MCF 10A (cell line): ENCODE measurements around the gene HRH4. TPM values are rescaled to one million over a fixed set of nuclear protein-coding genes. Genes with fewer than 3 reads are reported as not detected.

Source experiments
- BruUV-seq: library from RNA; stranded (reverse); fragments of 400-500 nt; replicated peaks from 2 replicates; lab custom pipeline; 2021; lab: Mats Ljungman, UMichigan
- CTCF ChIA-PET: fragments of 300-600 bp; sonication (Branson Sonifier 250); formaldehyde crosslinking; extraction: SDS; loops from one replicate; lab custom pipeline; 2021; ENCODE audit warnings: antibody characterized with exemption, inconsistent platforms; lab: Yijun Ruan, JAX
- POLR2A ChIA-PET: fragments of 300-600, 350-650 bp; sonication (Branson Sonifier 250); formaldehyde crosslinking; extraction: SDS; loops from one replicate; lab custom pipeline; 2020; ENCODE audit warnings: antibody characterized with exemption, inconsistent platforms; lab: Yijun Ruan, JAX
- DNase-seq: peaks from one replicate; pipeline ENCODE4 v3.0.0-alpha.2; 2018; ENCODE audit not compliant: unreplicated experiment
- H3K27ac Mint-ChIP-seq: one replicate; pipeline ENCODE4 v1.8.0; 2022; ENCODE audit warnings: mild to moderate bottlenecking, low read depth, mixed read lengths; ENCODE audit not compliant: unreplicated experiment
- H3K27me3 Mint-ChIP-seq: one replicate; pipeline ENCODE4 v1.8.0; 2022; ENCODE audit warnings: mixed read lengths; ENCODE audit not compliant: insufficient read depth, unreplicated experiment
- H3K36me3 Mint-ChIP-seq: one replicate; pipeline ENCODE4 v1.8.0; 2022; ENCODE audit warnings: mild to moderate bottlenecking, moderate library complexity, mixed read lengths; ENCODE audit not compliant: insufficient read depth, unreplicated experiment
- H3K4me1 Mint-ChIP-seq: one replicate; pipeline ENCODE4 v1.8.0; 2022; ENCODE audit warnings: mixed read lengths; ENCODE audit not compliant: insufficient read depth, unreplicated experiment
- H3K4me3 Mint-ChIP-seq: one replicate; pipeline ENCODE4 v1.8.0; 2022; ENCODE audit warnings: mild to moderate bottlenecking, moderate library complexity, mixed read lengths; ENCODE audit not compliant: unreplicated experiment
- H3K9me3 Mint-ChIP-seq: one replicate; pipeline ENCODE4 v1.8.0; 2022; ENCODE audit warnings: mixed read lengths; ENCODE audit not compliant: unreplicated experiment
- intact Hi-C: fragments of 100-400 bp; cut with micrococcal nuclease; formaldehyde crosslinking; loops from 2 replicates; pipeline ENCODE4 v1.14.1; 2022
- total RNA-seq: library from RNA; stranded (reverse); gene quantifications from 2 replicates; pipeline ENCODE4 v1.2.3, GENCODE V29; 2022
- TF ChIP-seq, protein P1 (sequence below): fragments of 200-600 bp; IDR thresholded peaks from one replicate; pipeline ENCODE4 v1.8.0; 2022; ENCODE audit warnings: antibody characterized with exemption, mild to moderate bottlenecking; ENCODE audit not compliant: unreplicated experiment

Gene HRH4
- total RNA-seq, 1 experiment from 2014 or later, result 0.16 TPM

DNA sequence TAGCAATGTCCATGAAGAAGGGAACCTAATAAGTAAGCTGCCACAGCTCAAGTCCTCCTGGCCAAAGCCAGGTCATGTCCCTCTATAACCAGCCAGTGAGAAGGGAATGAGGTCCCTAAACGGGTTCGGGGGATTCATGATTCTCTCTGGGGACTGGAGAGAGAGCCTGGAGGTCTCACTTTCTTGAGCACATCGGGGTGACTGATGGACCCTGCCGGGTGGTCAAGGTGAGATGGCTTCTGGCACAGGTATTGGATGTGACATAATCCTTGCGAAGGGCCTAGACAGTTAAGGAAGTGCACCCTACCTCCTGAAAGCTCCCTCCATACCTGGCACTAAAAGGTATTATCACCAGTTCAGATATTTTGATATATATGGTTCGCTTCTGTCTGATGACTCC lies 45.7 kb downstream of the HRH4 start:
- TF ChIP-seq, protein P1, sequence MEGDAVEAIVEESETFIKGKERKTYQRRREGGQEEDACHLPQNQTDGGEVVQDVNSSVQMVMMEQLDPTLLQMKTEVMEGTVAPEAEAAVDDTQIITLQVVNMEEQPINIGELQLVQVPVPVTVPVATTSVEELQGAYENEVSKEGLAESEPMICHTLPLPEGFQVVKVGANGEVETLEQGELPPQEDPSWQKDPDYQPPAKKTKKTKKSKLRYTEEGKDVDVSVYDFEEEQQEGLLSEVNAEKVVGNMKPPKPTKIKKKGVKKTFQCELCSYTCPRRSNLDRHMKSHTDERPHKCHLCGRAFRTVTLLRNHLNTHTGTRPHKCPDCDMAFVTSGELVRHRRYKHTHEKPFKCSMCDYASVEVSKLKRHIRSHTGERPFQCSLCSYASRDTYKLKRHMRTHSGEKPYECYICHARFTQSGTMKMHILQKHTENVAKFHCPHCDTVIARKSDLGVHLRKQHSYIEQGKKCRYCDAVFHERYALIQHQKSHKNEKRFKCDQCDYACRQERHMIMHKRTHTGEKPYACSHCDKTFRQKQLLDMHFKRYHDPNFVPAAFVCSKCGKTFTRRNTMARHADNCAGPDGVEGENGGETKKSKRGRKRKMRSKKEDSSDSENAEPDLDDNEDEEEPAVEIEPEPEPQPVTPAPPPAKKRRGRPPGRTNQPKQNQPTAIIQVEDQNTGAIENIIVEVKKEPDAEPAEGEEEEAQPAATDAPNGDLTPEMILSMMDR, result no peak
- intact Hi-C loops, result no loop called here
- CTCF ChIA-PET, result interaction anchor here (1.1 to 2.5 kb wide), 4 partner anchors 17 to 221 kb away, joined by 3 to 8 read pairs (median 6); no protein-coding TSS in a partner anchor
- POLR2A ChIA-PET, result no interaction called here
- no peak for DNase-seq
- H3K4me1 Mint-ChIP-seq, result no peaks in the 10 kb centered on the region
- no peaks in the 10 kb centered on the region for H3K27me3 Mint-ChIP-seq
- no peaks in the 10 kb centered on the region for H3K36me3 Mint-ChIP-seq
- no peaks in the 10 kb centered on the region for H3K9me3 Mint-ChIP-seq
- BruUV-seq, result no TSS peak
- H3K4me3 Mint-ChIP-seq, result no peak overlapping the region
- H3K27ac Mint-ChIP-seq, result no peak overlapping the region

DNA sequence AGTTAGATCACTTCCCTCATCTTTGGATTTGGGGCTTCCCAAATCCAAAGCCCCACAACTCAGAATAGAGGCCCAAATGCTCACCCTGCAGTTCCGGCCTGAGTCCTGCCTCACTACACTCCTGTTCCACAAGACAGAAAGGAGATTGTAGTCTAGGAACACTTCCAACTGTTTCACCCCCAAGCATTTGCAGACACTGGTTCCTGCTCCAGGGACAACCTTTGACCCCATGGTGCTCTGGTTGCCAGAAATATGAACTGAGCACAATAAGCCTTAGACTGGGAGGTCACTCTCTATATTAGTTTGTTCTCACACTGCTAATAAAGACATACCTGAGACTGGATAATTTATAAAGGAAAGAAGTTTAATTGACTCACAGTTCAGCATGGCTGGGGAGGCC lies 49.0 kb downstream of the HRH4 start:
- no peak for DNase-seq
- Mint-ChIP-seq H3K9me3 (no peaks in the 10 kb centered on the region), H3K27me3 (no peaks in the 10 kb centered on the region), H3K36me3 (no peaks in the 10 kb centered on the region), H3K27ac (no peak overlapping the region), H3K4me1 (no peaks in the 10 kb centered on the region), H3K4me3 (no peak overlapping the region)
- ChIA-PET POLR2A (no interaction called here), CTCF (no interaction called here)
- BruUV-seq, result no TSS peak
- TF ChIP-seq, protein P1, result no peak
- intact Hi-C loops, result no loop called here

DNA sequence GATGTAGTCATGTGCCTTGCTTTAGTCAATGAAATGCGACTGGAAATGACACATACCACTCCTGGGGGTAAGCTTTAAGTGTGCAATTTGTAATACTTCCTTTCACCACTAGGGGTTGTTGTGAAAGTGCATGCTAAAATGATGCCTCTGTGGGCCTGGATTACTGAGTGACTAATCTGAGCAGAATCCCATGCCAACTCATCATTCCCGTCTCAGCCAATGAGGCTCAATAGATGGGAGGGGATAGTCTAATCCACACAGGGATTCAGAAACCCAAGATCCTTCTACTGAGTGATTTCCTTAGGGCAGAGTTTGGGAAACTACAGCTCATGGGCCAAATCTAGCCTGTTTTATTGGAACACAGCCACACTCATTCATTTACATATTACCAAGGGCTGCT lies 54.0 kb downstream of the HRH4 start:
- Mint-ChIP-seq H3K27me3 (no peaks in the 10 kb centered on the region), H3K9me3 (no peaks in the 10 kb centered on the region), H3K27ac (no peak overlapping the region), H3K4me3 (no peak overlapping the region), H3K36me3 (no peaks in the 10 kb centered on the region), H3K4me1 (no peaks in the 10 kb centered on the region)
- ChIA-PET CTCF (interaction anchor here (0.6 to 2.2 kb wide), 14 partner anchors 9 to 1980 kb away, joined by 3 to 10 read pairs (median 4); no protein-coding TSS in a partner anchor), POLR2A (no interaction called here)
- TF ChIP-seq, protein P1, result peak; percentile 37
- BruUV-seq, result no TSS peak
- intact Hi-C loops, result no loop called here
- peak; percentile 65 for DNase-seq

DNA sequence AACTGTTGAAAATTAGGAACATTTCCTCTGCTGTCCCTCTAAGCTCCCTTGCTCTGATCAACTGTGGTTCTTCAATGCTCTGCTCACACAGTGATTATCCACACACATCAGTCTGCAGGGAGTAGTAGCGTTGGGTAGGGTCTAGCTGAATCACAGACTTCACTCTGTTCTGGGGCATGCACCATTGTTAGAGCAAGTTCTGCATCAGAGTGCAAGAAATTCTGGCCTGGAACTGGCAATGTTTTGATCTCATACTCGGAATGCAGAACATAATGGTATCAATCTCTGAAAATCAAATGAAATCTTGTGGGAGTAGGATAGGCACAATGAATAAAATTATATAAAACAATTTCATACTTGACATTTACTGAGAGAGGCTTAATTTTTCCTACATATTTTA lies 55.3 kb downstream of the HRH4 start:
- Mint-ChIP-seq H3K4me1 (no peaks in the 10 kb centered on the region), H3K4me3 (no peak overlapping the region), H3K27me3 (peaks cover 13% of the 10 kb centered on the region), H3K36me3 (no peaks in the 10 kb centered on the region), H3K9me3 (no peaks in the 10 kb centered on the region), H3K27ac (no peak overlapping the region)
- CTCF ChIA-PET, result interaction anchor here (0.6 to 2.2 kb wide), 4 partner anchors 23 to 211 kb away, joined by 3 to 8 read pairs (median 4); no protein-coding TSS in a partner anchor
- TF ChIP-seq, protein P1, result no peak
- no TSS peak for BruUV-seq
- DNase-seq, result no peak
- intact Hi-C loops, result no loop called here
- POLR2A ChIA-PET, result no interaction called here
